Activated B cell treated with CpG ODN at 0.5 μM for 24 hours (primary cell): ENCODE measurements around the gene SUZ12. TPM values are rescaled to one million over a fixed set of nuclear protein-coding genes. Genes with fewer than 3 reads are reported as not detected.
"Not testable (repeated sequence)": the region's sequence is repeated elsewhere in the genome, so short reads cannot be mapped to it uniquely, and the experiment has no call there.

ENCODE experiments used
- ATAC-seq: fragments of 200-7000 bp; cut with Tn5 transposase; one replicate; pipeline ENCODE4 v1.10.0; 2021; ENCODE audit warnings: low read depth, mild to moderate bottlenecking, moderate library complexity
- CTCF ChIA-PET: fragments of 350-600 bp; sonication (Branson Sonifier 250); formaldehyde crosslinking; loops from one replicate; lab custom pipeline; 2021; ENCODE audit warnings: antibody characterized with exemption; lab: Charles Lee
- POLR2A ChIA-PET: fragments of 350-600 bp; sonication (Branson Sonifier 250); formaldehyde crosslinking; loops from one replicate; lab custom pipeline; 2021; ENCODE audit warnings: antibody characterized with exemption; lab: Charles Lee
- DNase-seq: peaks from one replicate; pipeline ENCODE4 v3.0.0; 2022
- H3K27ac Mint-ChIP-seq: one replicate; pipeline ENCODE4 v1.8.0; 2020; ENCODE audit warnings: mixed read lengths
- H3K27me3 Mint-ChIP-seq: one replicate; pipeline ENCODE4 v1.8.0; 2021; ENCODE audit warnings: mixed read lengths
- H3K36me3 Mint-ChIP-seq: one replicate; pipeline ENCODE4 v1.8.0; 2021; ENCODE audit warnings: low read depth, mixed read lengths
- H3K4me1 Mint-ChIP-seq: one replicate; pipeline ENCODE4 v1.8.0; 2021; ENCODE audit warnings: mixed read lengths
- H3K4me3 Mint-ChIP-seq: one replicate; pipeline ENCODE4 v1.8.0; 2020; ENCODE audit warnings: mild to moderate bottlenecking, mixed read lengths
- H3K9me3 Mint-ChIP-seq: one replicate; pipeline ENCODE4 v1.8.0; 2020; ENCODE audit warnings: mixed read lengths
- CTCF ChIP-seq: fragments of 200-600 bp; IDR thresholded peaks from one replicate; pipeline ENCODE4 v1.8.0; 2022; ENCODE audit warnings: antibody characterized with exemption, mild to moderate bottlenecking
- intact Hi-C: fragments of 100-400 bp; cut with micrococcal nuclease; formaldehyde crosslinking; loops from one replicate; pipeline ENCODE4 v1.15.1; 2024
- total RNA-seq: library from RNA; stranded (reverse); gene quantifications from 2 replicates; pipeline ENCODE4 v1.2.3, GENCODE V29; 2022

The SUZ12 gene
- total RNA-seq, 1 donor from 2014 or later = 38.2 TPM

- Mint-ChIP-seq H3K9me3 (no peaks in the 10 kb centered on the region), H3K4me3 (no peak overlapping the region), H3K4me1 (no peaks in the 10 kb centered on the region), H3K27ac (no peak overlapping the region), H3K36me3 (no peaks in the 10 kb centered on the region), H3K27me3 (peaks cover 10% of the 10 kb centered on the region)
- CTCF ChIA-PET = interaction anchor here (1.5 kb wide), 1 partner anchor 18 kb away, joined by 3 read pairs; no protein-coding TSS in a partner anchor
- POLR2A ChIA-PET = no interaction called here
- no peak for DNase-seq
- intact Hi-C loops = no loop called here
- ATAC-seq = no peak
- TF ChIP-seq CTCF = no peak
These were observed 29.4 kb upstream of the SUZ12 start for GRCh38 chr17:31907342-31907962.

GRCh38 chr17:31908386-31908785 lies 28.4 kb upstream of the SUZ12 start:
- TF ChIP-seq CTCF = no peak
- ChIA-PET POLR2A (no interaction called here), CTCF (interaction anchor here (1.5 kb wide), 1 partner anchor 19 kb away, joined by 3 read pairs; no protein-coding TSS in a partner anchor)
- Mint-ChIP-seq H3K36me3 (no peaks in the 10 kb centered on the region), H3K4me3 (no peak overlapping the region), H3K9me3 (no peaks in the 10 kb centered on the region), H3K27me3 (peaks cover 10% of the 10 kb centered on the region), H3K4me1 (peaks cover 2% of the 10 kb centered on the region), H3K27ac (no peak overlapping the region)
- ATAC-seq (no peak), DNase-seq (no peak)
- intact Hi-C loops = no loop called here

GRCh38 chr17:31912705-31913104 lies 24.1 kb upstream of the SUZ12 start:
- H3K36me3 Mint-ChIP-seq, ATAC-seq, DNase-seq, H3K27ac Mint-ChIP-seq, H3K4me1 Mint-ChIP-seq, H3K4me3 Mint-ChIP-seq, intact Hi-C loops, H3K9me3 Mint-ChIP-seq: not testable (repeated sequence)
- CTCF ChIA-PET = interaction anchor here (1.5 kb wide), 1 partner anchor 11 kb away, joined by 4 read pairs; no protein-coding TSS in a partner anchor
- POLR2A ChIA-PET = interaction anchor here (0.8 to 1.5 kb wide), 3 partner anchors 10 to 24 kb away, joined by 3 to 7 read pairs (median 4); partner anchors contain the start of genes SUZ12 and UTP6
- peaks cover 19% of the 10 kb centered on the region for H3K27me3 Mint-ChIP-seq

GRCh38 chr17:31915456-31916100 lies 21.2 kb upstream of the SUZ12 start:
- Mint-ChIP-seq H3K36me3 (no peaks in the 10 kb centered on the region), H3K4me3 (no peak overlapping the region), H3K9me3 (no peaks in the 10 kb centered on the region), H3K27me3 (peaks cover 24% of the 10 kb centered on the region), H3K27ac (no peak overlapping the region), H3K4me1 (peaks cover 7% of the 10 kb centered on the region)
- ATAC-seq = no peak
- TF ChIP-seq CTCF = no peak
- ChIA-PET CTCF (no interaction called here), POLR2A (interaction anchor here (0.6 kb wide), 1 partner anchor 16 kb away, joined by 6 read pairs; no protein-coding TSS in a partner anchor)
- no peak for DNase-seq
- intact Hi-C loops = no loop called here

GRCh38 chr17:31916491-31917064 lies 20.2 kb upstream of the SUZ12 start:
- intact Hi-C loops = no loop called here
- ChIA-PET CTCF (no interaction called here), POLR2A (no interaction called here)
- H3K27ac Mint-ChIP-seq = no peak overlapping the region
- no peak for ATAC-seq
- H3K36me3 Mint-ChIP-seq = no peaks in the 10 kb centered on the region
- H3K9me3 Mint-ChIP-seq = no peaks in the 10 kb centered on the region
- DNase-seq = no peak
- H3K4me3 Mint-ChIP-seq = no peak overlapping the region
- peaks cover 7% of the 10 kb centered on the region for H3K4me1 Mint-ChIP-seq
- no peak for TF ChIP-seq CTCF
- peaks cover 24% of the 10 kb centered on the region for H3K27me3 Mint-ChIP-seq
